SKM-1 treated with dmso at 0.1 percent for 144 hours (cell line): ENCODE data around the gene CDC6.

Experiments used
- DNase-seq: peaks from one replicate; lab custom pipeline; 2025; ENCODE audit not compliant: unreplicated experiment; lab: John Stamatoyannopoulos, UW

Gene CDC6

GRCh38 chr17:40287494-40288369 lies at the start of gene CDC6:
Gene CDC6 (plus strand): TSS chr17:40287879. CDS start chr17:40289421, 1,542 bp downstream.
- DNase-seq = peak; percentile 99

- DNase-seq = no peak
These were observed 46.3 kb upstream of the CDC6 start for GRCh38 chr17:40241252-40241834.

- no peak for DNase-seq
These were observed 44.9 kb upstream of the CDC6 start for GRCh38 chr17:40242774-40243173.

GRCh38 chr17:40243761-40244160 lies 43.9 kb upstream of the CDC6 start:
- no peak for DNase-seq

GRCh38 chr17:40244255-40244654 lies 43.4 kb upstream of the CDC6 start:
- DNase-seq = no peak

GRCh38 chr17:40247926-40248495 lies 39.7 kb upstream of the CDC6 start:
- DNase-seq = no peak

- DNase-seq = no peak
These were observed 39.2 kb upstream of the CDC6 start for GRCh38 chr17:40248507-40248906.

GRCh38 chr17:40251576-40251975 lies 36.1 kb upstream of the CDC6 start:
- DNase-seq = no peak

- no peak for DNase-seq
These were observed 34.1 kb upstream of the CDC6 start for GRCh38 chr17:40253565-40253964.

GRCh38 chr17:40259505-40259904 lies 28.2 kb upstream of the CDC6 start:
- DNase-seq = no peak

GRCh38 chr17:40260528-40260927 lies 27.2 kb upstream of the CDC6 start:
- no peak for DNase-seq

- DNase-seq = no peak
These were observed 23.1 kb upstream of the CDC6 start for GRCh38 chr17:40264458-40265185.

- DNase-seq = no peak
These were observed 22.3 kb upstream of the CDC6 start for GRCh38 chr17:40265337-40265736.

- no peak for DNase-seq
These were observed 20.8 kb upstream of the CDC6 start for GRCh38 chr17:40266882-40267281.

GRCh38 chr17:40268141-40268712 lies 19.5 kb upstream of the CDC6 start:
- no peak for DNase-seq

- DNase-seq = no peak
These were observed 9.3 kb upstream of the CDC6 start for GRCh38 chr17:40278414-40278813.

GRCh38 chr17:40279402-40279801 lies 8.3 kb upstream of the CDC6 start:
- no peak for DNase-seq

- no peak for DNase-seq
These were observed 6.0 kb upstream of the CDC6 start for GRCh38 chr17:40281663-40282062.

GRCh38 chr17:40283662-40284061 lies 4.0 kb upstream of the CDC6 start:
- no peak for DNase-seq

- no peak for DNase-seq
These were observed 3.5 kb upstream of the CDC6 start for GRCh38 chr17:40284085-40284713.

GRCh38 chr17:40286473-40286872 lies 1.2 kb upstream of the CDC6 start:
- no peak for DNase-seq
